Bone marrow (tissue), 2 donors: ENCODE results near the gene BCAS3.

Experiments
- DNase-seq, 2 donors: peaks; one replicate each; lab custom pipeline; 2025; lab: John Stamatoyannopoulos, UW

BCAS3 gene

DNA sequence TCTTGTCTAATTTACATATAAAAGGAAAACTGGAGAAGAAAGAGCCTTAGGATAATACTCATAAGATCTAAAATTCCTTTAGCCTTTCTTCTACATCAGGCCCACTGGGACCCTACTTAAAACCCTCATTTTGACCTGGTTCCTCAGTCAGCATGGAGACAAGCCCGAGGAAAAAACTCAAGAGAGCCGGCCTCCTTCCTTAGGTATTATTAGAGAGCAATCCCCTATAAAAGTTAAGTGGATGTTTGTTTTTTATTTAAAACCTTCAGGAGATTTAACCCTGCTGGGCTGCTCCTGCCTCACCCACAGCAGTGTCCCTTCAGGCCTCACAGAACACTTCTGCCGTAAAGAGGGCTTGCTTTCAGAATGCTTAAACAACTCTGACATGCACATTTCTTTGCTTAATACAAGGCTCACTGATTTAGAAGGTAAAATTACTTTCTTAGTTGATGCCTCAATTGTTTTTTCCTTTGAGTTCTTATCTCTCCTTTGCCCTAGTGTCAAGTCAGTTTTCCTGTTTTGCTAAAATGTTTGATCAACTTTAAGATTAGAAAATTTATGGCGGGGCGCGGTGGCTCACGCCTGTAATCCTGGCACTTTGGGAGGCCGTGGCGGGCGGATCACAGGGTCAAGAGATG, 576.4 kb downstream of the BCAS3 start:
- DNase-seq: no peak

GRCh38 chr17:61254904-61255303, 577.3 kb downstream of the BCAS3 start:
- DNase-seq: no peak

DNA sequence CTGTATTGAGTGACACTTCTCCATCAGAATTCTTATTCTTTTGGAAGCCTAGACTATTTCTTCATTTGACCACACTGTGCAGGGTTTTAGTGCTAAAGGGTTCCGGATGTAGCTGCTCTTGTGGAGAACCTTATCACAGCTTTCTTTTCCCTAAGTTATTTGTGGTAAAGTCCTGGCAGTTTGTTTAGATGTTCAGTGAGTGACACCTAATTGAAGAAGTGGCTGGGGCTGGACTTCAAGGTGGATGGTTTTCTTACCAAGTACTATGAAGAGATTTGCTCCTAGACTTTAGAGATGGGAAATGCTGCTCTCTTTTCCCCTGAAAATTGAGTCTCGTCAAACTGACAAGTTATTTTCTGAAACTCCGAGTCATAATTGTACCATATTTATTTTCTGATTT, 578.0 kb downstream of the BCAS3 start:
- no peak for DNase-seq

DNA sequence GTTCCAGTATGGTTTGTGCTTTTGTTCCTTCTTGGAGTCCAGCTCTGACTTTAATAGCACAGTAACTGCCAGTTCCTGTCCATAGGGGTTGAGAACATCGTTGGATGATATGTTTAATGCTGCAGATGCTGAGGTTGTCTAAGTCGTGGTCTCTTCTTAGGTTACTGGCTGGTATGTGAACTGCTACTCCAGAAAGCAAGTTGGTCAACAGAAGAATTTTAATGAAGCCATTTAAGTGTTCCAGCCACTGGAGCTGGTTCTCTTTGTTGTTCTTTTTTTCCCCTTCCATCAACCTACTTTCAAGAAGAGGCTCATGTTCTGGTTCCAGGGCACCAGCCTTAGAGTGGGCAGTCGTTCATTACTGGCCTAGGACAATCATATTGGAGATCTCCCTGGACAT, 581.7 kb downstream of the BCAS3 start:
- DNase-seq: no peak

- no peak for DNase-seq
Observed at GRCh38 chr17:61260071-61260797, 582.6 kb downstream of the BCAS3 start.

- DNase-seq: no peak
Observed at GRCh38 chr17:61261001-61261637, 583.5 kb downstream of the BCAS3 start.

GRCh38 chr17:61265397-61265796, 587.7 kb downstream of the BCAS3 start:
- no peak for DNase-seq

GRCh38 chr17:61267847-61268246, 590.2 kb downstream of the BCAS3 start:
- DNase-seq: no peak

- no peak for DNase-seq
Observed at GRCh38 chr17:61275395-61275794, 597.7 kb downstream of the BCAS3 start.

GRCh38 chr17:61276806-61277205, 599.2 kb downstream of the BCAS3 start:
- no peak for DNase-seq

DNA sequence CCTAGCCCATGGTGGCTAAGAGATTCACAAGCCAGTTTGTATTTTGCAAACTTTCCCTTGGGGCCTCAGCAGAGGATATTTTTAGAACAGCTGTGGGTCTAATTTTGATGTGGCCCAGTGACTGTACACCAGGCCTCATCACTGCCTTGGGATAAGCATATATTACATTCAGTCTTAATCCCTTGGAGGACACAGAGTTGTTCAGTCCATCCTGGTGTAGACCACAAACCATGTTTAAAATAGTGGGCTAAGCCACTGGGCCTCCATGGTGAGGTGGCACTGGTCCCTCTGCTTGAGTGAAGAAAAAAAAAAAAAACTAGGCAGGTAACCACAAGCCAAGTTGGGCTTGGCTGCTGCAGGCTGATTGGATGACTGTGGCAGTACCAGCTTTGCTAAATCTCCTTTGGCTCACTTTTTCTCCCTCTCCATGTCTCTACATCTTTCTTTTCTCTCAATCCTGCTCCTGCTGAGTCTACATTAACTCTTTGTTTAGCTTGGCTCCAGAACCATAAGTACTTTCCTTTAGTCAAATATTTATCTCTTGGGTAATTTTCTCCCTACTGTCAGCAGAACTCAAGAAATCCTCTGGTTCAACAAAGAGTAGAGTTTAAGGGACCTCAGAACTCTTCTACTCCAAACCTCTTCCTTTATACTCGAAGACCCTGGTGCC, 602.0 kb downstream of the BCAS3 start:
- DNase-seq: no peak

- DNase-seq: no peak
Observed at GRCh38 chr17:61280338-61280737, 602.7 kb downstream of the BCAS3 start.

DNA sequence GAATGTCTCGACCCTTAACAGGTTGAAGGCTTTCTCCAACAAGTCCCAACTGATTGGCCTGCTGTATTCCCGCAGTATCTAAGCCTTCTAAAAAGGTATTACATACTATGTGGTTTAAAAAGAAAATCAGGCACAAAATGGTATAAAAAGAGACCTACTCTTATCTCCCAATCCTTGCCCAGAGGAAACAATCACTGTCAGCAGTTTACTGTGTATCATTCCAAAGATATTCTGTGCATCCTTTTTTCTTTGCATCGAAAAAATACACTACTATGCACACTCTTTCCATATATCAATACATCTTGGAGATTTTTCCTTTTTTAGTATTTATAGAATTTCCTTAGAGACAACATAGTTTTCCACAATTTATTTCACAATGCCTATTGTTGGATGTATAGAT, 603.2 kb downstream of the BCAS3 start:
- no peak for DNase-seq

DNA sequence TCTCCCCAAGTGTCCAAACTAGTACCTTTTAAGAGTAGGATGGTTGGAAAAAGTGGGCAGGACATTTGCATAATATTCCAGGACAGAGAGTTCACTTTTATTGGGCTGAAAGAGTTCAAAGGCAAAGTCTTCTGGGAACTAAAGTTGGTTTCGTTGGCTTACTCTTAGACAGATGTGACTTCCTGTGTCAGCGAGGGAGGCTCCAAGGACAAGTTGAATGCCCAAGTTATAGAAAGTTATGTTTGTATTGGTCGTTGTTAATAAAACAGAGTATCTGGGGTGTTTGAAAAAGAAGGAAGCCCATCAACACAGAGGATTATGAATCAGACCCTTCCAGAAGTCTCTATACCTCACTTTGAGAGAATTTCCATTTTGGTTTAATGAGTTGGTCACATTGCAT, 604.7 kb downstream of the BCAS3 start:
- no peak for DNase-seq

DNA sequence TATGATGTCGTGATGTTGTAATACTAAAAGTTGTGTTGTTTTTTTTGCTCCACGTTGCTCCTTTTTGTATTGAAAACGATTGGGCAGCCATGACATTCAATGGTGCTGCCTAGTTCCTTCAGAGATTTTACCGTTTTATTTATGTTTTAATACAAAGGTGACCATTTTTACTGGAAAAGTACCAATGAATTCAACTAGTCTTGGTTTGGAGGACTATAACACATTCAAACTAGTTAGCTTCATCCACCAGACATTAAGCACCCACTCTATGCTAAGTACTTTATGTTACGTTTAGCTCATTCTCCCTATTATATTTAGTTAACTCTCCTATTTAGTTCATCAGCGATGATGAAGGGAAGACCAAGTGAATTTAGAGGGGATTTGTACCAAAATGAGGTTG, 605.4 kb downstream of the BCAS3 start:
- DNase-seq: no peak

DNA sequence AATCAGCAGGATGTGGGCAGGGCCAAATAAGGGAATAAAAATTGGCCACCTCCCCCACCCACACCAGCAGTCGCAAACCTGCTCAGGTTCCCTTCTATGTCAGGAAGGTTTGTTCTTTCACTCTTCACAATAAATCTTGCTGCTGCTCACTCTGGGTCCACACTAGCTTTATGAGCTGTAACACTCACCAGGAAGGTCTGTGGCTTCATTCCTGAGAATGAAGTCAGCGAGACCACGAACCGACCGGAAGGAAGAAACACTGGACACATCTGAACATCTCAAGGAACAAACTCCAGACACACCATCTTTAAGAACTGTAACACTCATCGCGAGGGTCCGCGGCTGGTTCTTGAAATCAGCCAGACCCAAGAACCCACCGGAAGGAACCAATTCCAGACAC, 606.5 kb downstream of the BCAS3 start:
- DNase-seq: no peak

- no peak for DNase-seq
Observed at GRCh38 chr17:61284746-61285145, 607.1 kb downstream of the BCAS3 start.

GRCh38 chr17:61285526-61286320, 608.1 kb downstream of the BCAS3 start:
- no peak for DNase-seq

- DNase-seq: no peak
Observed at GRCh38 chr17:61286449-61286848, 608.8 kb downstream of the BCAS3 start.

DNA sequence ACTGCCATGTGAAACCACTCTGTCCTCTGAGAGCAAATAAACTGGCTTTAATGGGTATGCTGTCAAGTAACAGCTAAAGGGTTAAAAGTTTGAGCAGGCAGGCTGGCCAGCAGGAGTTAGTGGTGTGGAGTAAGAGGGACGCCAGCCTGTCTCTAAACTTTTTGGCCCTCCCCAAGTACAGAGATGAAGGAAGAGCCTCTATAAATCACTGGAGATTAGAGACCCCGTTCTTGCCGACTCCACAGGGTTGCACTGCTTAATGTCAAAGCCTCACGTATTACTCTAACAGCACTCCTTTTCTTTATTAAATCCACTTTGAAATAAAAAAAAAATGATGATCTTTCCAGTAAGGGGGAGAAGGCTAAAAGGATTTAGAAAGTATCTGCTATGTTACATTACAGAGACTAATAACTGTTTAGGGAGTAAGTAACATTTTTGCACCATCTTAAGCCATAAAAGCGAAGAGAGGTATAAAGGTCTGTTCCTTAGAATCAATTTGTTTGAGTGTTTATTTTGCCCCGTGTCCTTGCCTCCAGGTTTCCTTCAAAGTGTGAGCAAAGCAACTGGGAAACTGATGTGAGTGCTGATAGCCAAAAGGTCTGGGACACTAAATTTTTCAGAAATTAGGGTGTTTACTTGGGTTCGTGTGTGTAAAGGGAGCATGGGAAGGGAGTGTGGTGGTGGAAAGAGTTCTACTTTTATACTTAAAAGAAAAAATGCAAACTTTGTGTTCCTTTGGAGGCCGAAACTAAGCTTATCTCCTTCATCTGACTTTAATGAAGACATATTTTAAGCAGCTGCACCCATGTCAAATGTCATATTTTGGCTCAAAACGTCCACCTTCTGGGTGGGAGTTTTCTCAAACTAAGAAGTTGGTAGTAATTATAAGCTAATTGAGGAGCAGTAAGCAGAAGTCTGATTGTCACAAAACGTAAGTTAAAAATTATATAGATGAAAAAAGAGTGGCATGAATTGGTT, 612.0 kb downstream of the BCAS3 start:
- no peak for DNase-seq
